Adrenal gland (tissue), 12 donors: ENCODE results near the gene PIAS1. TPM values are rescaled to one million over a fixed set of nuclear protein-coding genes. Genes with fewer than 3 reads are reported as not detected.

Source experiments
- DNase-seq, 7 donors: peaks; one replicate each; pipeline ENCODE4 v3.0.0-alpha.2; 2019 to 2020
- H3K27ac ChIP-seq, 5 donors: fragments of 200-600 bp; sonication (generic) in 4 of 5; 1 replicate in 3 of 5; 2 replicates in 2 of 5; pipeline versions ENCODE4 v1.5.1 to v1.8.0; 2016 to 2020; ENCODE audit warnings: mild to moderate bottlenecking in 1 of 5
- H3K27me3 ChIP-seq: fragments of 200-600 bp; 2 replicates; pipeline ENCODE4 v1.8.0; 2021
- H3K36me3 ChIP-seq, 2 donors: fragments of 200-600 bp; replicated peaks in 1 of 2; 1 replicate in 1 of 2; 2 replicates in 1 of 2; pipeline versions ENCODE4 v1.5.1 to v1.8.0; 2018 to 2022
- H3K4me1 ChIP-seq, 2 donors: fragments of 200-600 bp; replicated peaks in 1 of 2; 1 replicate in 1 of 2; 2 replicates in 1 of 2; pipeline versions ENCODE4 v1.5.1 to v1.8.0; 2018 to 2021
- H3K4me3 ChIP-seq, 4 donors: fragments of 200-600 bp; sonication (generic) in 3 of 4; one replicate each; pipeline ENCODE4 v1.5.1; 2016 to 2018
- H3K9me3 ChIP-seq, 3 donors: fragments of 200-600 bp; sonication (generic) in 1 of 3; replicated peaks in 1 of 3; 1 replicate in 2 of 3; 2 replicates in 1 of 3; pipeline versions ENCODE4 v1.5.1 to v1.8.0; 2016 to 2021
- CTCF ChIP-seq, 6 experiments: fragments of 450-650 bp in 4 of 6; fragments of 200-600 bp in 2 of 6; sonication (generic) in 1 of 6; IDR thresholded peaks; 1 replicate in 5 of 6; 2 replicates in 1 of 6; pipeline versions ENCODE4 v1.5.1 to v1.8.0; 2016 to 2021; ENCODE audit warnings: antibody characterized with exemption in 6 of 6, mild to moderate bottlenecking in 2 of 6, moderate library complexity in 1 of 6
- POLR2A ChIP-seq, 2 donors: fragments of 450-650 bp; IDR thresholded peaks; one replicate each; pipeline ENCODE4 v1.6.1; 2017; ENCODE audit warnings: antibody characterized with exemption in 2 of 2, mild to moderate bottlenecking in 2 of 2, moderate library complexity in 1 of 2
- WGBS, 4 donors: extraction: QIAGEN DNeasy Blood & Tissue Kit in 2 of 4; methylation state at CpG; one replicate each; pipeline versions ENCODE4 v1.1.5 to v1.1.7; 2013 to 2017; 5-methylcytosine and 5-hydroxymethylcytosine counted together
- intact Hi-C, 2 donors: fragments of 100-400 bp; cut with DNase I; formaldehyde crosslinking; loops; one replicate each; pipeline versions ENCODE4 v1.14.1 to v1.15.0; 2022 to 2023
- polyA plus RNA-seq, 3 donors: library from polyadenylated mRNA; stranded (reverse); fragments of 200-250 nt in 2 of 3; fragments of 350-450 nt in 1 of 3; fragmentation: Illumina TruSeq in 1 of 3; extraction: RNeasy Lipid Tissue Mini Kit (QIAGEN cat#74804) in 1 of 3; gene quantifications; one replicate each; pipeline ENCODE4 v1.2.3, GENCODE V29; 2013 to 2014
- total RNA-seq, 9 donors: library from RNA; depleted of rRNA in 4 of 9; stranded (reverse); fragments of >200 nt in 4 of 9; fragments of 120-200 nt in 1 of 9; fragmentation: NEBNext Ultra II Directional in 1 of 9; extraction: Animal tissue kit (Norgen Biotek cat#: 25700) in 1 of 9; gene quantifications; one replicate each; pipeline versions ENCODE4 v1.1.0 to v1.2.4, GENCODE V29; 2013 to 2023
- donor health status: healthy with polysubstance abuse.
- donor health status: Bipolar disorder and iron deficiency.
- donor health status: DM: yes; HTN: yes; CAD: no.
- donor health status: DM: no; HTN: no; CAD: no.
- donor health status: DM: no; HTN: no; CAD: no.
- donor health status: DM: yes; HTN: yes; CAD: no.

Gene PIAS1
- total and polyA plus RNA-seq, 12 donors: 12.7 to 60.0 (median 38.8) TPM

GRCh38 chr15:68175526-68175925 lies 121.4 kb downstream of the PIAS1 start:
- intact Hi-C loops: no loop called here
- H3K27me3 ChIP-seq: no peaks in the 10 kb centered on the region
- peaks cover 0 to 11% of the 10 kb centered on the region in 2 donors for H3K4me1 ChIP-seq
- no peak for TF ChIP-seq CTCF (IDR thresholded peaks at IDR 0.05)
- TF ChIP-seq POLR2A (IDR thresholded peaks at IDR 0.05): no peak
- peaks cover 0 to 29% of the 10 kb centered on the region in 2 donors for H3K36me3 ChIP-seq
- no peaks in the 10 kb centered on the region for H3K9me3 ChIP-seq
- H3K27ac ChIP-seq: no peak overlapping the region
- DNase-seq: no peak
- WGBS, 4 donors: 59 to 69% (median 64%) methylated on average over 2 of the region's 2 CpGs
- H3K4me3 ChIP-seq: no peak overlapping the region

GRCh38 chr15:68176601-68177000 lies 122.5 kb downstream of the PIAS1 start:
- intact Hi-C loops: no loop called here
- DNase-seq: no peak
- TF ChIP-seq CTCF (IDR thresholded peaks at IDR 0.05) (no peak), POLR2A (IDR thresholded peaks at IDR 0.05) (no peak)
- Histone ChIP-seq H3K27ac (no peak overlapping the region), H3K36me3 (peaks cover 0 to 40% of the 10 kb centered on the region in 2 donors), H3K4me3 (no peak overlapping the region), H3K27me3 (no peaks in the 10 kb centered on the region), H3K9me3 (no peaks in the 10 kb centered on the region), H3K4me1 (peaks cover 0 to 11% of the 10 kb centered on the region in 2 donors)
- WGBS, 4 donors: 94 to 97% (median 95%) methylated on average over 3 of the region's 3 CpGs

GRCh38 chr15:68177742-68178141 lies 123.6 kb downstream of the PIAS1 start:
- peak overlapping the region in 1 of 5 donors; percentile 31 for H3K27ac ChIP-seq
- intact Hi-C loops: no loop called here
- TF ChIP-seq CTCF (IDR thresholded peaks at IDR 0.05): no peak
- no peak for TF ChIP-seq POLR2A (IDR thresholded peaks at IDR 0.05)

GRCh38 chr15:68183616-68184315 lies 129.7 kb downstream of the PIAS1 start:
- Histone ChIP-seq H3K4me1 (peaks cover 17 to 25% of the 10 kb centered on the region in 2 donors), H3K36me3 (peaks cover 0 to 35% of the 10 kb centered on the region in 2 donors), H3K4me3 (no peak overlapping the region), H3K27me3 (no peaks in the 10 kb centered on the region), H3K9me3 (no peaks in the 10 kb centered on the region), H3K27ac (peak overlapping the region in 1 of 5 donors; percentile 11)
- TF ChIP-seq CTCF (IDR thresholded peaks at IDR 0.05) (no peak), POLR2A (IDR thresholded peaks at IDR 0.05) (no peak)
- WGBS, 4 donors: 88 to 94% (median 91%) methylated on average over 5 of the region's 5 CpGs
- no peak for DNase-seq
- intact Hi-C loops: no loop called here

More at GRCh38 chr15:68177742-68178141, 123.6 kb downstream of the PIAS1 start:
- Histone ChIP-seq H3K27me3 (no peaks in the 10 kb centered on the region), H3K4me3 (no peak overlapping the region), H3K4me1 (peaks cover 0 to 11% of the 10 kb centered on the region in 2 donors), H3K36me3 (peaks cover 0 to 47% of the 10 kb centered on the region in 2 donors), H3K9me3 (no peaks in the 10 kb centered on the region)
- DNase-seq: no peak
